Measurements from ENCODE around the gene SLC36A3.
"Not testable (repeated sequence)": the region's sequence is repeated elsewhere in the genome, so short reads cannot be mapped to it uniquely, and the experiment has no call there.

The SLC36A3 gene

DNA sequence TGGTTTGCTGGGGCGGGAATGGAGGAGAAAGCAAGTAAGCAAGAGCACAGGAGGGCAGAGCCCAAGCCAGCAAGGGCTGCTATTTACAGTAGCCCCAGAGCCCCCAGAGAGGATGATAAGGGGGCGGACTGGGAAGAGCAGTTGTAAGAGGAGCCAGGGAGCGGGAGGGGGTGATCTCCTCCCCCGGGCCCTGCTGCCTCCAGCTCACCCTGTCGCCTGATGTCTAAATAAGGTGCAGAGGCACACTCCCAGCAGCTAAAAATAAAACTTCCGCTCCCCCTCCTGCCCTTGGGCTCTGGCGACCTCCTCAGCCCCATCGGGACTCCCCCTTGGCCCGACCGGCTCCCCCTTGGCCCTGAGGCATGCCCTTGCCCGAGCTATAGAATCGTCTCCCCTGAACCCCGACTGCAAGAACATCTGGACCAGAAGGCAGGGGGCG, 65.2 kb downstream of the SLC36A3 start:
- no peak for DNase-seq (ENCODE audit: low spot score)

DNA sequence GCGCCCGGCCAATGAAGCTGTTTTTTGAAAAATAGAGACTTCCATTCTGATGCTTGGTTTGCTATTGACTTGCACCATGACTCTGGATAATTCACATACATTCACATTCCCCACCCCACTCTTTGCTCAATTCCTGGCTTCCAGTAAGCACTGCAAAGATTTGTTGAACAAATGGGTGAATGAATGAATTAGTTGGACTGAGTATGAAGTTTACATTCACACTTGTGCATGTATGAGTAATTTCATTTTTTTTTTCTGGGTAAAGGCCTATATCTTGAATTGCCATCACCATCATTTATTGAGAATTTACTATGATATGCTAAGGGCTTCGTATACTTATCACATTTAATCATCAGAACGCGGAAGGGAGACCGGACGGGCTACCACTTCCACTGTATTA, 65.9 kb downstream of the SLC36A3 start:
- DNase-seq (ENCODE audit: low spot score), result no peak

DNA sequence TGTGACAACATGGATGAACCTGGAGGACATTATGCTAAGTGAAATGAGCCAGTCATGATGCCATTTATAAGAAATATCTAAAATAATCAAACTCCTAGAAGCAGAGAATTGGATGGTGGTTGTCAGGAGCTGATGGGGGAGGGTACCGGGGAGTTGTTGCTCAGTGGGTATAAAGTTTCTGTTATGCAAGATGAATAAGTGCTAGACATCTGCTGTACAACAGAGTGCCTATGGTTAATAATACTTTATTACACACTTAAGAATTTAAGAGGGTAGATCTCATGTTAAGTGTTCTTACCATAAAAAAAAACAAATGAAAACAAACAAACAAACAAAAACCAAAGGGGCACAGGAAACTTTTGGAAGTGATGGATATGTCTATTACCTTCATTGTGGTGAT, 66.7 kb downstream of the SLC36A3 start:
- DNase-seq (ENCODE audit: low spot score), result no peak

DNA sequence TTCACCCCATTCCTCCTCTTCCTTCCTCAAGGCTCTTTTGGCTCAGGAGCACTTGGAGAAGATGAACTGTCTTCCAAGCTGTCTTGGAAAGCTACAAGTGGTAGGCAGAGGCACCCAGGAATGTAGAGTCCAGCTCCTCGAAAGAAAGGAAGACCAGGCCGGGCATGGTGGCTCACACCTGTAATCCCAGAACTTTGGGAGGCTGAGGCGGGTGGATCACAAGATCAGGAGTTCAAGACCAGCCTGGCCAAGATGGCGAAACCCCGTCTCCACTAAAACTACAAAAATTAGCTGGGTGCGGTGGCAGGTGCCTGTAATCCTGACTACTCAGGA, 68.4 kb downstream of the SLC36A3 start:
- not testable (repeated sequence) for DNase-seq (ENCODE audit: low spot score)

DNA sequence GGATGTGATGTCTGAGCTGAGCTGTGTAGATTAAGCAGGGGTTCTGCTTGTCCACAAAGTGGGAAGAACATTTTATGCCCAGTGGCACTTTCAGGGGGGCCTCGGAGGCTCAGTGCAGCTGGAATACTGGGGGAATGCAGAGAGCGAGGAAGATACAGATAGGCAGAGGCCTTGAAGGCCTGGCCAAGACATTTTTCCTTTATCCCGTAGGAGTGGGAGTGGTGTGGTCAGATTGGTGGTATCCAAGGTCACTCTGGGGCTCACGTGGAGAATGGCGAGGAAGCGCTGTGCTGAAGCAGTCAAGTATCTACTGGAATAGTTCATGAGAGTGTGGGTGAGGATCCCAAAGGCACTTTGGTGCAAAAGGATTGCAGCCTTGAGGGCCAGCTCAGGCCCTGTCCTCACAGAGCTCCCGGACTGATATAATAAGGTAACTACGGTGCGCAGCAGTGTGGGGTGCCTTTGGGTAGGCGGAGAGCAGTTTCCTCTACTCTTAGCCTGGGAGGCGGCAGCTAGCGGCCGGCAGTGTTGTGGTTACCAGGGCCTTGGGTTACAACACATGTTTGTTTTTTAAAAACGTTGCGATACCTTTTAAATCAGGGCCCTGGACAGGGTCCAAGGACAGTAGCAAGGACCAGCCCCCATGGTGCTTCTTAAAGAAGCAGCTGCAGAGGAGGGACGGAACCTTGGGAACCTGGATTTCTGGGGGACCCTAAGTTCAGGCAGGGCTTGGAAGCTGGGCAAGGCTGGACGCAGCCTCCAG, 68.9 kb downstream of the SLC36A3 start:
- DNase-seq (ENCODE audit: low spot score), result no peak

DNA sequence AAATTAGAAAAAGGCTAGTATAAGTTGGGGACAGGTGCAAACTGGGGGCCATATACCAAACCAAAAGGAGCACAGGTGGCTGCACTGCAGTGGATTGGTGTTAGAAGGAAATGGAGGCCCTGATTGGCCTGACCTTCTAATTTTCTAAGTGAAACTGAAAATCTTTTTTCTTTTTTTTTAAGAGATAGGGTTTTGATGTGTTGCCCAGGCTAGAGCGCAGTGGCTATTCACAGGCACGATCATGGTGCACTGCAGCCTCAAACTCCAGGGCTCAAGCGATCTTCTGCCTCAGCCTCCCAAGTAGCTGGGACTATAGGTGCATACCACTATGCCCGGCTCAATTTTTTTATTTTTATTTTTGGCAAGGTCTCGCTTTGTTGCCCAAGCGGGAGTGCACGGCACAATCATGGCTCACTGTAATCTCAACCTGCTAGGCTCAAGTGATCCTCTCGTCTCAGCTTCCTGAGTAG, 69.9 kb downstream of the SLC36A3 start:
- DNase-seq (ENCODE audit: low spot score), result no peak

DNA sequence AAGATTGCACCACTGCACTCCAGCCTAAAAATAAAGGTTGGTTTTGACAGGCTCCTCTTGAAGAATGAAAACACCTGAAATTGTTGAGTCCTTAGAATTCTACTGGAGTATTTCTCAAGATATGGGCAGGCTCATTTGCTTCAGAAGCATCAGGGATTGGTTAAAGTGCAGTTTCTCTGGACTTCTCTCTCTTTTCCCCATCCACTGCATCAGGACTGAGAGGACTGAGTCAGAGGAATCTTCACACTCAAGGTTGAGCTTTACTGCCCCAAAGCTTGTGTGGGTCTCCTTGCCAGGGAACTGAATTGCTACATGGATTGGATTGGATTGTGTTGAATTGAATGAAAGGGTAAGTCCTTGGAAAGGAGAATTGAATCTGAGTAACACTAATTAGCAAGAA, 72.2 kb downstream of the SLC36A3 start:
- no peak for DNase-seq (ENCODE audit: low spot score)

DNA sequence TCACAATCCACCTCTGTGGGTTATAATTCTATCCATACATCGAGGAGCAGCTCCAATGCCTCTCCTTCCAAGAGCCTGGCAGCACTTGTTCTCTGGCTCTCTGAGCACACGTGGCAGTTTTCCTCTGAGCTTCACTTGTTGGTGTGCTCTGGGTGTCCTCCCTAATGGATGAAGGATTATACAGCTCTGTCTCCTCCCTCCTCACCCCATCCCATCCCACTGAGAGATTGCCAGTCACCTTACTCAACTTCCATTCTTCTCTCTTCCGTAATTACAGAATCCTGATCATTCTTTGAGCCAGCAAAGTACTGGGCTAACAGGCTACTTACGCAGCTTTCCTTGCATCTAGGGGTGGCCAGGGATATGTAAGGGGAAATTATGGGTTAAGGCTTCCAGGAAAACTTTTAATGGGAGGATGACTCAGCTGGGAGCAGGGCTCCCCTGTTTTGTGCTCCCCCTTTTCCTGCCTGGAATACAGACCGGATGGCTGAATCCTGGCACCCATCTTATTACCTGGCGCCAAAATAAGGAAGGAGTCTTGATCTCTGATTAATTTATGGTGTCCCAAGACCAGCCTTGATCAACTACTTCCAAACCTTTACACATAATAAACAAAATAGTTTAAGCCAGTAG, 73.4 kb downstream of the SLC36A3 start:
- DNase-seq (ENCODE audit: low spot score), result no peak

DNA sequence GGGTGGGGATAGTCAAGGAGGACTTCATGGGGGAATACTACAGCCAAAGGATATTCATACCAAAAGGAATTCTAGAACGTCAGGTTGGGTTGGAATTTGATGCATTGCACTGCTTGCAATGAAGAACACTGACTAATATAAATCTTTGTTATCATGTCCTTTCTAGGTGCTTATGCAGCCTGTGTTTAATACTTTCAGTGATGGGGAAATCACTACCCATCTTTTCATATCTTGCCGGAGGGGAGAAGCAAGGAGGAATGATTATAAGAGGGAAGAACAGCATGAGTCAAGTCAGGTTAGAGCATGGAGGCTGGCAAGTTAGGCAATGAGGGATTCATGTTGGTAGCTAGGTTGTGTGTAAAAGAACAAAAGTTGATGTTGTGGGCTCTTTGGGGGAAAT, 74.6 kb downstream of the SLC36A3 start:
- DNase-seq (ENCODE audit: low spot score), result no peak

DNA sequence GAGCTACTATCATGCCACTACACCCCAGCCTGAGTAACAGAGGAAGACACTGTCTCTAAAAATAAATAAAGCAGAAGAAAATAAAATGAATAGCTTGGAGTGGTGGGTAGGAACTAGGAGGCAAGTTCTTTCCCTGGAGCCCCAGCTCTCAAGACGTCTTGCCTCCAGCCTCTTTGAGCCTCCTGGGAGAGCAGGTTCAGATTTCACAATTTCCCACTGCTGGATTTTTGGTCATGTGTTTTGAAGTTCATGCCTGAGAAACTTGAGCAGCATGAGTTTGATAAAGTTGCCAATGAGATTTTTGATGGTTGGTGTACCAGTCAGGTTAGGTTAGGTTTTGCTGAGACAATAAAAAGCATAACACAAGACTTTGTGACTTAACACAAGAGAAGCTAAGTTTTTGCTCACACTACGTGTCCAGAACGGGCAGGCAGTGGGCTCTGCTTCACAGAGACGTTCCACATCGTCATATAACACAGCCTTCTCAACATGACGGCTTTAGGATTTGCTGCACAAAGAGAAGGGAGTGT, 75.6 kb downstream of the SLC36A3 start:
- DNase-seq (ENCODE audit: low spot score), result no peak

All from hematopoietic multipotent progenitor cell treated with erythropoietin and hydrocortisone succinate and interleukin-3 and kit ligand, for 17 days (in vitro differentiated cells).